ENCODE results near the gene KRTAP1-1.

- TF ChIP-seq CTCF (IDR thresholded peaks at IDR 0.05; ENCODE audit: poor library complexity, severe bottlenecking) (no peak), EP300 (conservative IDR thresholded peaks at IDR 0.05; ENCODE audit: poor library complexity, severe bottlenecking) (no peak), EZH2 (IDR thresholded peaks at IDR 0.05; ENCODE audit: borderline replicate concordance, insufficient read depth, low read length, poor library complexity, severe bottlenecking) (no peak), POLR2AphosphoS5 (IDR thresholded peaks at IDR 0.05) (no peak), RAD21 (conservative IDR thresholded peaks at IDR 0.05) (no peak), REST (IDR thresholded peaks at IDR 0.05; ENCODE audit: borderline replicate concordance) (no peak), TAF1 (IDR thresholded peaks at IDR 0.05; ENCODE audit: low read depth) (no peak), SMC3 (conservative IDR thresholded peaks at IDR 0.05; ENCODE audit: poor library complexity) (no peak)
Observed at GRCh38 chr17:41013181-41013580, 28.1 kb downstream of the KRTAP1-1 start.
